Breast epithelium (tissue), 3 donors: Measurements from ENCODE around the gene KRT6C.

ENCODE experiments used
- POLR2A ChIP-seq: fragments of 450-650 bp; IDR thresholded peaks from one replicate; pipeline ENCODE4 v1.6.1; 2016; ENCODE audit warnings: antibody characterized with exemption, mild to moderate bottlenecking, moderate library complexity
- POLR2AphosphoS5 ChIP-seq, 3 donors: sonication (generic); formaldehyde crosslinking; IDR thresholded peaks; one replicate each; pipeline ENCODE4 v1.6.1; 2017; ENCODE audit warnings: antibody characterized with exemption in 3 of 3
- TF ChIP-seq, protein P1 (sequence below), 3 donors: fragments of 450-650 bp; IDR thresholded peaks; one replicate each; pipeline ENCODE4 v1.5.1; 2016 to 2017; ENCODE audit warnings: antibody characterized with exemption in 3 of 3, mild to moderate bottlenecking in 3 of 3, moderate library complexity in 3 of 3

DNA sequence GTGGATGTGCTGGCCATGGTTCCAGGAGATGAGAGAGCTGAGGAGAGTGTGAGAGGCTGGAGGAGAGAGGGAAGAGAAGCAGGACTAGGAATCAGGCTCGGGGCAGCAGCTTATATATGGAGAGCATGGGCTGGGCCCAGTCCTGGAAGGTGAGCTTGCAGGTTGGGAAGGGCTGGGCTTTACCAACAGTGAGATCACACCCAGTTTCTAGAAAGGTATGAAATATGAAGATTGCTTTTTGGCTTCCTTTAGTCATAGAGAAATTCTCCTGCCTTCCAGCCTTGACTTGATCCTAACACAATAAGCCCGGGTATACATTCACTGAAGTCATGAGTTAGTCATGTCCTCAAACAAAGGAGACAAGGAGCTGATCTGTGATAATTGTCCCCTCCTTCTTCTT lies 19.6 kb upstream of the KRT6C start, which contains the start of gene KRT6A:
- no peak for TF ChIP-seq POLR2A
- TF ChIP-seq, protein P1, sequence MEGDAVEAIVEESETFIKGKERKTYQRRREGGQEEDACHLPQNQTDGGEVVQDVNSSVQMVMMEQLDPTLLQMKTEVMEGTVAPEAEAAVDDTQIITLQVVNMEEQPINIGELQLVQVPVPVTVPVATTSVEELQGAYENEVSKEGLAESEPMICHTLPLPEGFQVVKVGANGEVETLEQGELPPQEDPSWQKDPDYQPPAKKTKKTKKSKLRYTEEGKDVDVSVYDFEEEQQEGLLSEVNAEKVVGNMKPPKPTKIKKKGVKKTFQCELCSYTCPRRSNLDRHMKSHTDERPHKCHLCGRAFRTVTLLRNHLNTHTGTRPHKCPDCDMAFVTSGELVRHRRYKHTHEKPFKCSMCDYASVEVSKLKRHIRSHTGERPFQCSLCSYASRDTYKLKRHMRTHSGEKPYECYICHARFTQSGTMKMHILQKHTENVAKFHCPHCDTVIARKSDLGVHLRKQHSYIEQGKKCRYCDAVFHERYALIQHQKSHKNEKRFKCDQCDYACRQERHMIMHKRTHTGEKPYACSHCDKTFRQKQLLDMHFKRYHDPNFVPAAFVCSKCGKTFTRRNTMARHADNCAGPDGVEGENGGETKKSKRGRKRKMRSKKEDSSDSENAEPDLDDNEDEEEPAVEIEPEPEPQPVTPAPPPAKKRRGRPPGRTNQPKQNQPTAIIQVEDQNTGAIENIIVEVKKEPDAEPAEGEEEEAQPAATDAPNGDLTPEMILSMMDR (IDR thresholded peaks at IDR 0.05) = no peak
- TF ChIP-seq POLR2AphosphoS5 (IDR thresholded peaks at IDR 0.05) = no peak
